HCT116 (cell line): ENCODE measurements around the gene KIRREL2. TPM values are rescaled to one million over a fixed set of nuclear protein-coding genes. Genes with fewer than 3 reads are reported as not detected.

Experiments used
- ATAC-seq: fragments of 200-7000 bp; cut with Tn5 transposase; 2 replicates; pipeline ENCODE4 v1.9.1; 2020; ENCODE audit warnings: mild to moderate bottlenecking, moderate library complexity
- BruUV-seq: library from RNA; stranded (reverse); fragments of 400-500 nt; replicated peaks from 2 replicates; lab custom pipeline; 2021; lab: Mats Ljungman, UMichigan
- CTCF ChIA-PET: fragments of 300-600 bp; sonication (Branson Sonifier 250); formaldehyde crosslinking; loops from one replicate; lab custom pipeline; 2021; ENCODE audit warnings: antibody characterized with exemption; lab: Charles Lee
- POLR2A ChIA-PET: fragments of 300-600, 350-600 bp; sonication (Branson Sonifier 250); formaldehyde crosslinking; loops from one replicate; lab custom pipeline; 2021; ENCODE audit warnings: antibody characterized with exemption; lab: Charles Lee
- RAD21 ChIA-PET, 2 experiments: fragments of 300-600 bp; sonication (Branson Sonifier 250); formaldehyde crosslinking; loops; one replicate each; lab custom pipeline; 2023; ENCODE audit warnings: low total read pairs in 2 of 2; ENCODE audit not compliant: uncharacterized antibody in 2 of 2, unreplicated experiment in 2 of 2, low non-redundant PET in 1 of 2; lab: Charles Lee
- DNase-seq: peaks from one replicate; pipeline ENCODE4 v3.0.0-alpha.2; 2010; ENCODE audit warnings: low read depth, low spot score
- H2AFZ ChIP-seq: fragments of 200-600 bp; shearing (Covaris generic), sonication (generic); 2 replicates; pipeline ENCODE4 v1.6.1; 2017; ENCODE audit warnings: low read depth, mixed run types, mixed read lengths, antibody characterized with exemption, low read length; ENCODE audit not compliant: poor library complexity, severe bottlenecking
- H3K27ac ChIP-seq: 2 replicates; pipeline ENCODE4 v1.5.1; 2012; ENCODE audit warnings: low read depth, low read length
- H3K27me3 ChIP-seq: fragments of 200-600 bp; sonication (generic); 2 replicates; pipeline ENCODE4 v1.6.1; 2016; ENCODE audit warnings: mixed run types, low read length, mixed read lengths; ENCODE audit not compliant: insufficient read depth
- H3K36me3 ChIP-seq, 2 experiments: fragments of 200-500 bp in 1 of 2; fragments of 200-600 bp in 1 of 2; sonication (Bioruptor generic) in 1 of 2; sonication (generic) in 1 of 2; 2 replicates each; pipeline versions ENCODE4 v1.5.1 to v1.6.1; 2014 to 2016; ENCODE audit warnings: low read length in 2 of 2, inconsistent platforms in 1 of 2, mixed read lengths in 1 of 2, mixed run types in 1 of 2; ENCODE audit not compliant: insufficient read depth in 2 of 2, control insufficient read depth in 1 of 2
- H3K4me1 ChIP-seq, 2 experiments: fragments of 200-600 bp in 1 of 2; sonication (generic) in 1 of 2; 2 replicates each; pipeline versions ENCODE4 v1.5.1 to v1.6.1; 2012 to 2017; ENCODE audit warnings: low read length in 2 of 2, inconsistent platforms in 1 of 2, mild to moderate bottlenecking in 1 of 2, mixed read lengths in 1 of 2, mixed run types in 1 of 2, moderate library complexity in 1 of 2; ENCODE audit not compliant: insufficient read depth in 2 of 2, control insufficient read depth in 1 of 2
- H3K4me2 ChIP-seq: fragments of 200-600 bp; sonication (generic); 2 replicates; pipeline ENCODE4 v1.6.1; 2017; ENCODE audit warnings: mixed run types, low read length, mixed read lengths
- H3K4me3 ChIP-seq, 2 experiments: fragments of 200-600 bp in 1 of 2; sonication (generic) in 1 of 2; replicated peaks in 1 of 2; 2 replicates each; pipeline ENCODE4 v1.5.1; 2011 to 2016; ENCODE audit warnings: low read length in 2 of 2, control low read depth in 1 of 2, low read depth in 1 of 2, mild to moderate bottlenecking in 1 of 2, mixed read lengths in 1 of 2, mixed run types in 1 of 2
- H3K79me2 ChIP-seq: fragments of 200-600 bp; sonication (generic); 2 replicates; pipeline ENCODE4 v1.6.1; 2017; ENCODE audit warnings: mild to moderate bottlenecking, mixed run types, low read length, moderate library complexity, mixed read lengths; ENCODE audit not compliant: insufficient read depth
- H3K9ac ChIP-seq: fragments of 200-600 bp; sonication (generic); 2 replicates; pipeline ENCODE4 v1.6.1; 2016; ENCODE audit warnings: low read length, mixed read lengths
- H3K9me2 ChIP-seq: fragments of 200-600 bp; sonication (generic), shearing (Covaris generic); 2 replicates; pipeline ENCODE4 v1.6.1; 2017; ENCODE audit warnings: mixed run types, mild to moderate bottlenecking, moderate library complexity; ENCODE audit not compliant: insufficient read depth
- H3K9me3 ChIP-seq, 2 experiments: fragments of 200-500 bp in 1 of 2; fragments of 200-600 bp in 1 of 2; sonication (Bioruptor generic) in 1 of 2; sonication (generic) in 1 of 2; 2 replicates each; pipeline ENCODE4 v1.6.1; 2014 to 2017; ENCODE audit warnings: low read length in 2 of 2, mixed read lengths in 2 of 2, inconsistent platforms in 1 of 2, low read depth in 1 of 2, mild to moderate bottlenecking in 1 of 2, mixed run types in 1 of 2, moderate library complexity in 1 of 2; ENCODE audit not compliant: control insufficient read depth in 1 of 2, insufficient read depth in 1 of 2
- H4K20me1 ChIP-seq: fragments of 200-600 bp; sonication (generic), shearing (Covaris generic); 2 replicates; pipeline ENCODE4 v1.6.1; 2017; ENCODE audit warnings: mixed run types, mild to moderate bottlenecking, moderate library complexity; ENCODE audit not compliant: insufficient read depth
- EGR1 ChIP-seq: IDR thresholded peaks from 2 replicates; pipeline ENCODE4 v1.6.1; 2012; ENCODE audit warnings: low read depth
- EZH2 ChIP-seq: fragments of 200-600 bp; sonication (generic); IDR thresholded peaks from 2 replicates; pipeline ENCODE4 v1.6.1; 2017; ENCODE audit warnings: antibody characterized with exemption, mixed run types
- JUND ChIP-seq: IDR thresholded peaks from 2 replicates; pipeline ENCODE4 v1.6.1; 2012
- POLR2A ChIP-seq: IDR thresholded peaks from 2 replicates; pipeline ENCODE4 v1.7.0; 2011; ENCODE audit warnings: borderline replicate concordance; ENCODE audit not compliant: insufficient read depth, insufficient read length; ENCODE audit errors: extremely low read depth
- SIN3A ChIP-seq: IDR thresholded peaks from 2 replicates; pipeline ENCODE4 v1.6.1; 2012; ENCODE audit warnings: low read depth
- SP1 ChIP-seq: IDR thresholded peaks from 2 replicates; pipeline ENCODE4 v1.6.1; 2012; ENCODE audit warnings: low read depth
- YY1 ChIP-seq: IDR thresholded peaks from 2 replicates; pipeline ENCODE4 v1.6.1; 2011; ENCODE audit warnings: low read length, low read depth, moderate library complexity, mild to moderate bottlenecking; ENCODE audit not compliant: insufficient replicate concordance; ENCODE audit errors: extremely low read depth
- intact Hi-C: fragments of 100-400 bp; cut with micrococcal nuclease; formaldehyde crosslinking; loops from 2 replicates; pipeline ENCODE4 v1.10.0; 2022
- total RNA-seq: library from RNA; stranded (reverse); gene quantifications from one replicate; pipeline ENCODE4 v1.2.1, GENCODE V29; 2021; ENCODE audit not compliant: unreplicated experiment
- TF ChIP-seq, protein P1 (sequence below): IDR thresholded peaks from 2 replicates; pipeline ENCODE4 v1.6.1; 2011; ENCODE audit warnings: mild to moderate bottlenecking, low read length, moderate library complexity; ENCODE audit not compliant: insufficient replicate concordance; ENCODE audit errors: extremely low read depth

Gene KIRREL2
- total RNA-seq, 1 experiment from 2014 or later, result 1.3 TPM

- peaks cover 22 to 58% of the 10 kb centered on the region in 2 experiments for H3K4me1 ChIP-seq
- no peak for ATAC-seq
- no peaks in the 10 kb centered on the region for H4K20me1 ChIP-seq
- intact Hi-C loops, result no loop called here
- no peaks in the 10 kb centered on the region for H3K27me3 ChIP-seq
- H2AFZ ChIP-seq, result no peak within 1 kb of the TSS
- RAD21 ChIA-PET, result no interaction called here
- CTCF ChIA-PET, result no interaction called here
- H3K4me2 ChIP-seq, result peak within 1 kb of the TSS; percentile 91
- H3K4me3 ChIP-seq, result peak within 1 kb of the TSS; percentile 41 to 53
- H3K36me3 ChIP-seq, result peaks cover 0 to 15% of the 10 kb centered on the region in 2 experiments; a peak in 1 of 4 replicates
- peaks cover 31% of the 10 kb centered on the region for H3K79me2 ChIP-seq
- no peak for DNase-seq
- H3K9me2 ChIP-seq, result no peaks in the 10 kb centered on the region
- H3K27ac ChIP-seq, result peak within 1 kb of the TSS; percentile 60; the same call in 1 of the 2 replicates
- peak within 1 kb of the TSS; percentile 59 for H3K9ac ChIP-seq
- H3K9me3 ChIP-seq, result no peaks in the 10 kb centered on the region
- no TSS peak for BruUV-seq
- POLR2A ChIA-PET, result no interaction called here
- TF ChIP-seq SIN3A (no peak), SP1 (no peak), JUND (no peak), YY1 (no peak), POLR2A (no peak), EGR1 (no peak), EZH2 (no peak)
- TF ChIP-seq, protein P1, sequence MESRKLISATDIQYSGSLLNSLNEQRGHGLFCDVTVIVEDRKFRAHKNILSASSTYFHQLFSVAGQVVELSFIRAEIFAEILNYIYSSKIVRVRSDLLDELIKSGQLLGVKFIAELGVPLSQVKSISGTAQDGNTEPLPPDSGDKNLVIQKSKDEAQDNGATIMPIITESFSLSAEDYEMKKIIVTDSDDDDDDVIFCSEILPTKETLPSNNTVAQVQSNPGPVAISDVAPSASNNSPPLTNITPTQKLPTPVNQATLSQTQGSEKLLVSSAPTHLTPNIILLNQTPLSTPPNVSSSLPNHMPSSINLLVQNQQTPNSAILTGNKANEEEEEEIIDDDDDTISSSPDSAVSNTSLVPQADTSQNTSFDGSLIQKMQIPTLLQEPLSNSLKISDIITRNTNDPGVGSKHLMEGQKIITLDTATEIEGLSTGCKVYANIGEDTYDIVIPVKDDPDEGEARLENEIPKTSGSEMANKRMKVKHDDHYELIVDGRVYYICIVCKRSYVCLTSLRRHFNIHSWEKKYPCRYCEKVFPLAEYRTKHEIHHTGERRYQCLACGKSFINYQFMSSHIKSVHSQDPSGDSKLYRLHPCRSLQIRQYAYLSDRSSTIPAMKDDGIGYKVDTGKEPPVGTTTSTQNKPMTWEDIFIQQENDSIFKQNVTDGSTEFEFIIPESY, result no peak
These were observed 45.3 kb downstream of the KIRREL2 start, which contains the start of gene HCST for GRCh38 chr19:35901854-35902661. Gene HCST, plus strand, starts transcription at chr19:35902529. Its CDS starts 65 bp downstream, at chr19:35902594.
